ENCODE measurements around the gene ASIC2.

Gene ASIC2

GRCh38 chr17:33152783-33153182 lies 140.3 kb downstream of the ASIC2 start:
- no peak for DNase-seq

- no peak for DNase-seq
Measured at GRCh38 chr17:33151565-33151964, 141.5 kb downstream of the ASIC2 start.

- no peak for DNase-seq
Measured at GRCh38 chr17:33145941-33146340, 147.2 kb downstream of the ASIC2 start.

- no peak for DNase-seq
Measured at GRCh38 chr17:33144837-33145236, 148.3 kb downstream of the ASIC2 start.

GRCh38 chr17:33142705-33143299 lies 150.3 kb downstream of the ASIC2 start:
- peak; percentile 73 for DNase-seq

- no peak for DNase-seq
Measured at GRCh38 chr17:33140413-33141099, 152.5 kb downstream of the ASIC2 start.

- no peak for DNase-seq
Measured at GRCh38 chr17:33138627-33139026, 154.5 kb downstream of the ASIC2 start.

- DNase-seq: no peak
Measured at GRCh38 chr17:33137426-33137825, 155.7 kb downstream of the ASIC2 start.

GRCh38 chr17:33135691-33136090 lies 157.4 kb downstream of the ASIC2 start:
- no peak for DNase-seq

GRCh38 chr17:33131620-33132019 lies 161.5 kb downstream of the ASIC2 start:
- DNase-seq: no peak

- no peak for DNase-seq
Measured at GRCh38 chr17:33127706-33128105, 165.4 kb downstream of the ASIC2 start.

- DNase-seq: no peak
Measured at GRCh38 chr17:33126086-33126485, 167.0 kb downstream of the ASIC2 start.

GRCh38 chr17:33125552-33125950 lies 167.5 kb downstream of the ASIC2 start:
- DNase-seq: no peak

GRCh38 chr17:33124871-33125551 lies 168.1 kb downstream of the ASIC2 start:
- DNase-seq: no peak

GRCh38 chr17:33124185-33124584 lies 168.9 kb downstream of the ASIC2 start:
- no peak for DNase-seq

- DNase-seq: no peak
Measured at GRCh38 chr17:33121756-33122155, 171.3 kb downstream of the ASIC2 start.

GRCh38 chr17:33121272-33121671 lies 171.8 kb downstream of the ASIC2 start:
- no peak for DNase-seq

- no peak for DNase-seq
Measured at GRCh38 chr17:33120103-33120502, 173.0 kb downstream of the ASIC2 start.

GRCh38 chr17:33118391-33119075 lies 174.6 kb downstream of the ASIC2 start:
- DNase-seq: no peak

- no peak for DNase-seq
Measured at GRCh38 chr17:33116021-33116551, 177.0 kb downstream of the ASIC2 start.

- DNase-seq: no peak
Measured at GRCh38 chr17:33115366-33115765, 177.7 kb downstream of the ASIC2 start.

GRCh38 chr17:33113991-33114370 lies 179.1 kb downstream of the ASIC2 start:
- no peak for DNase-seq

GRCh38 chr17:33113276-33113990 lies 179.7 kb downstream of the ASIC2 start:
- DNase-seq: no peak

Data from islet precursor cell (in vitro differentiated cells).